T-helper 17 cell (primary cell): Measurements from ENCODE around the gene RCAN2. TPM values are rescaled to one million over a fixed set of nuclear protein-coding genes. Genes with fewer than 3 reads are reported as not detected.

Experiments used
- ATAC-seq: fragments of 150-1000 bp; cut with Tn5 transposase; 2 replicates; pipeline ENCODE4 v1.10.0; 2021; ENCODE audit warnings: mild to moderate bottlenecking, moderate library complexity
- DNase-seq, 3 donors: peaks; one replicate each; pipeline versions ENCODE4 v3.0.0 to v3.0.0-alpha.2; 2020 to 2021
- H3K9me3 ChIP-seq: one replicate; pipeline ENCODE4 v1.7.0; 2013; ENCODE audit warnings: low read length, mild to moderate bottlenecking; ENCODE audit not compliant: control insufficient read depth, poor library complexity, severe bottlenecking
- H3K27ac Mint-ChIP-seq: one replicate; pipeline ENCODE4 v1.8.0; 2022; ENCODE audit warnings: mild to moderate bottlenecking, moderate library complexity, mixed read lengths
- H3K27me3 Mint-ChIP-seq: one replicate; pipeline ENCODE4 v1.8.0; 2022; ENCODE audit warnings: mixed read lengths
- H3K36me3 Mint-ChIP-seq: one replicate; pipeline ENCODE4 v1.8.0; 2022; ENCODE audit warnings: low read depth, mixed read lengths
- H3K4me1 Mint-ChIP-seq: one replicate; pipeline ENCODE4 v1.8.0; 2022; ENCODE audit warnings: mild to moderate bottlenecking, mixed read lengths
- H3K4me3 Mint-ChIP-seq: one replicate; pipeline ENCODE4 v1.8.0; 2022; ENCODE audit warnings: mild to moderate bottlenecking, moderate library complexity, mixed read lengths
- total RNA-seq, 4 donors: library from RNA in 2 of 4; stranded (reverse) in 2 of 4; gene quantifications; one replicate each; pipeline ENCODE4 v1.2.3 and lab custom pipeline; 2022 to 2026

RCAN2 gene
- total RNA-seq, 2 donors from 2014 or later, result not detected

DNA sequence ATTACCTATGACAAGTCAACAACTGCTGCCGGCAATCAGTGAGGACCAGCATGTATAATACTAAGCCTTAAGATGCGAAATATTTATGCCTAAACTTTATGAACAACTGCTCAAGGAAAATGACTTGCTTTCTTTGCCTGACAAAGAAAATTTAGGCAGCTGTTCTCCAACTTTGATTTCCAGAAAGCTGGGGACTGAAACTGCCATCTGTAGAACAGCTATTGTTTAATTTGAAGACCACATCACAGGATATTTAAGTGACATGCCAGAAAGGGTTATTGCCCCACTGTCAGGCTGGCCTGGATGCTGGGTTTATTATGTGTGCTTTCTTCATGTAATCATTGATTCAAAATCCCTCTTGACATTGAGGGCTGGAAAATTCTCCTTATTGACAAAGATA lies 166.5 kb downstream of the RCAN2 start:
- peaks cover 8% of the 10 kb centered on the region for H3K4me1 Mint-ChIP-seq
- peaks cover 38% of the 10 kb centered on the region for H3K27me3 Mint-ChIP-seq
- DNase-seq (no peak), ATAC-seq (no peak)
- no peak overlapping the region for H3K27ac Mint-ChIP-seq
- no peak overlapping the region for H3K4me3 Mint-ChIP-seq
- no peaks in the 10 kb centered on the region for H3K36me3 Mint-ChIP-seq
- no peaks in the 10 kb centered on the region for H3K9me3 ChIP-seq

DNA sequence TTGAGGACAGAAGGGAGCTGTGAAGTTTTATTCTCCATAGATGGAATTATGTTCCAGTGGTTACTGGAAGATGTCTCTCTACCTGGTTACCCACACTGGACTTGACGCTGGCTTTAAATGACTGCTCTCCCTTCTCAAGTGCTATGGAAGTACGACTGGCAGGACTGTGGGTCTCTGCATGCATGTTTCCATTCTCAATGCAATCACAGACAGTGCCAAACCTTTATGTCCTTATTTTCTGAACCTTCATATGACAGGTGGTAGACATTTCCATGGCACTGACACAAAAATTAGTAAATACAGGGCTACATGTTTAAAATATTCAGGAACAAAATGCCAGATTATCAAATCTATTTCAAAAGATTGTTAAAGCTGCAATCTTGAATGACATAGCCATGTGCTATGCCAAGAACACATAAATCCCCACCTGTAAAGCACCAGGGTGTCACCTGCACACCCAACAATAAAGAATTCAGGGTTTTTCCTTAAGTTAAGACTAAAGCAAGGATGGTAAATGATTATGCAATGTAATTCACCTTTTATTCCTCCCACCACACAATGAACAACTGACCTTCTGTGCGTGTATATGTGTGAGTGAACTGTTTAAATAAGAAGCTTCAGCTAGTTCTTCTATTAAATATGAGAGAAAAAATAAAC lies 167.2 kb downstream of the RCAN2 start:
- no peaks in the 10 kb centered on the region for H3K9me3 ChIP-seq
- ATAC-seq (no peak), DNase-seq (no peak)
- Mint-ChIP-seq H3K4me3 (no peak overlapping the region), H3K36me3 (no peaks in the 10 kb centered on the region), H3K27ac (no peak overlapping the region), H3K27me3 (peaks cover 34% of the 10 kb centered on the region), H3K4me1 (peaks cover 8% of the 10 kb centered on the region)

DNA sequence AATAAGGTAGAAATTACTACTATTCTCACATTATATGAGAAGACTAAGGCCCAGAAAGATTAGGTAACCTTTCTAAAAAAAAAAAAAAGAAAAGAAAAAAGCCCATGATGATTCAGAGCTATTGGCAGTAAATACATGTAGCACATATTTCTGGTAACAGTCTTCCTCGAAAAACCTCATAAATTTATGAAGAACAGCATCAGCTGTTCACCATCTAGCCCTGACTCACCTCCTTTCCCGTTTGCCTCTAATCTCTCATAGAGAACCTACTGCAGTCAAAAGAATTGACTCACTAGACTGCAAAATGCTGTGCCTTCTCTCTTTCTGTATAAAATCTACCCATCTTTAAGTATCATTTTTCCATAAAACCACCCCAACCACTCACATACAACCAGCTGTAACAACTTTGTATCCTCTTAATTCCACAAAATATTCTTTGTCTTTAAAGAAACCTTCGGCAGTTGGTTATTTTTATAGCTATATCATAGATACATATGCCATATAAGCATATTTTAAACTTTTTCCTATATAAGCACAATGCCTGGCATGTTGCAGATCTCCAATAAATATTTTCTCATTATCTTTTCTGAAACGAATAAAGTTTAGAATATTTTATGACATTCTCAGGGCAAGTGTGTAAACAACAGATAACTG lies 167.8 kb downstream of the RCAN2 start:
- H3K9me3 ChIP-seq, result no peaks in the 10 kb centered on the region
- Mint-ChIP-seq H3K4me3 (no peak overlapping the region), H3K27ac (no peak overlapping the region), H3K27me3 (peaks cover 31% of the 10 kb centered on the region), H3K36me3 (no peaks in the 10 kb centered on the region), H3K4me1 (peaks cover 8% of the 10 kb centered on the region)
- DNase-seq, result no peak
- ATAC-seq, result no peak

DNA sequence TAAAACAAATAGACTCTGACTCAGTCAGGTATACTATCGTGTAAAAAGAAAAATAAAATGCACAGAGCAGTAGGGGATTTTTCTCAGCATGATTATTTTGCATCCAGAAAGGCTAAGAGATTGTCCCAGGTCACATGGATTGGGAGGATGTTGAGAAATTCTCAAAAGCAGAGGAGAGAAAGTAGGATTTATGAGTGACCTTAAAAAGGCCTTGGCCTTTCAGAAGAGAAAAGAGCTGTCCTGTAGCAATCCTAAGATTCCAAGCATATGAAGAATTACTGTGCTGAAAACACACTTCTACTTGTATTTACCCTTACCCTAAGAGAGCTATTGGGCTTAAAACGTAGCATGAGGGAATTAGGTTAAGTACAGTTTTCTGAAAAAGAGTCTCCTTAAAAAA lies 170.7 kb downstream of the RCAN2 start:
- Mint-ChIP-seq H3K27me3 (peaks cover 27% of the 10 kb centered on the region), H3K4me3 (no peak overlapping the region), H3K36me3 (no peaks in the 10 kb centered on the region), H3K27ac (no peak overlapping the region), H3K4me1 (peaks cover 2% of the 10 kb centered on the region)
- H3K9me3 ChIP-seq, result no peaks in the 10 kb centered on the region
- ATAC-seq (no peak), DNase-seq (no peak)

DNA sequence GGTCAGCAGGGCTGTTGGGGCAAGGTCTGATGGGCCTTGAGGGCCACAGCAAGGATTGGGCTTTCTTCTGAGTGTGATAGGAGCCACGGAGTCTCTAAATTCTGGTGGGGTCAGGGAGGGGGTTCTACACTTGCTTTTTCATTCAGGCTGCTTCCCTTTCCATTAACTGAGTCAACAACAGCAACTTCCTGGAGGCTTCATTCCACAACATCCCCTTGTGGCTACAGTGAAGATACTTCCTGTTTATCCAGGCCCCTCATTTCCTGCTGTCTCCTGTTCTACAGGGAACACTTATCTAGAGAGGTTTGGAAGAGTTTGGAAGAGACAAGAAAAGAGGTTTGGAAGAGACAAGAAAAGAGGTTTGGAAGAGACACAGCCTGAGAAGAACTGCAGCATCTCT lies 175.7 kb downstream of the RCAN2 start:
- Mint-ChIP-seq H3K36me3 (no peaks in the 10 kb centered on the region), H3K4me3 (no peak overlapping the region), H3K27me3 (peaks cover 4% of the 10 kb centered on the region), H3K27ac (no peak overlapping the region), H3K4me1 (no peaks in the 10 kb centered on the region)
- no peak for ATAC-seq
- no peak for DNase-seq
- H3K9me3 ChIP-seq, result no peaks in the 10 kb centered on the region

DNA sequence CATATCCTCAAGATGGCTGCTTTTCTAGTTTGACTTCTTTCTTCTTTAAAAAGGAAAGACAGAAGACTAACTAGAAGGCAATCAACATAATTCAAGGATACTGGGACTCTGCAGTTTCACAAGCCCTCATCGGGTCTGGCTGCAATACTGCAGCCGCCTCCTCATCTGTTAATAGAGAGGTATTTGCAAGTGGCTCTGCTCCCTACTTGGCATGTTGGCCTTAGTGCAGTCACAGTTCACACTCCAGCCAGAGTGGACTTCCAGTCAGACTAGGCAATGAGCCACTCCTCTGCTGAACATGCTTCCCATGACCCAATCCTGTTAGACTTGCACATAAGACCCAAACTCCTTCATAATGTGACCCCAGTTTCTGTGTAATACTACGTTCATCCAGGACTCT lies 178.6 kb downstream of the RCAN2 start:
- no peaks in the 10 kb centered on the region for H3K4me1 Mint-ChIP-seq
- H3K36me3 Mint-ChIP-seq, result no peaks in the 10 kb centered on the region
- H3K27ac Mint-ChIP-seq, result no peak overlapping the region
- H3K4me3 Mint-ChIP-seq, result no peak overlapping the region
- DNase-seq (no peak), ATAC-seq (no peak)
- H3K27me3 Mint-ChIP-seq, result peaks cover 21% of the 10 kb centered on the region
- H3K9me3 ChIP-seq, result no peaks in the 10 kb centered on the region

DNA sequence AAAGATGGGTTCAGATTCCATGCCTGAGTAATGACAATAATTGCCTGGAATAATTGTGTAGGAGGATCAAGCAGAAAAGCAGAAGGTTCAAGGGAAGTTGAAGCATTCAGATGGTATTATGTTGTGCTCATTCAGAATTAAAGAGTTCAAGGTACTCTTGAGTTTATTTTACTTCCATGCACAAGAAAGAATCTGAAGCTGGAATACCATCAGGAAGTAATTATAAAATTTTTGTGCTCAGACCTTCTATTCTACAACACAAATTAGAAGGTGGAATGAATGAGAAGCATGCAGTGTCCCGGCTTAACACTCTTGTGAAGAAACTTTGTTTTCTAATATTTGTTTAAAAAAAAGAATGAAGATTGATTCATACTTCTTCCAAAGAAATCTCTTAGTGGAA lies 181.1 kb downstream of the RCAN2 start:
- DNase-seq (no peak), ATAC-seq (no peak)
- no peaks in the 10 kb centered on the region for H3K4me1 Mint-ChIP-seq
- H3K4me3 Mint-ChIP-seq, result no peak overlapping the region
- no peak overlapping the region for H3K27ac Mint-ChIP-seq
- no peaks in the 10 kb centered on the region for H3K36me3 Mint-ChIP-seq
- peaks cover 31% of the 10 kb centered on the region for H3K27me3 Mint-ChIP-seq
- no peaks in the 10 kb centered on the region for H3K9me3 ChIP-seq

DNA sequence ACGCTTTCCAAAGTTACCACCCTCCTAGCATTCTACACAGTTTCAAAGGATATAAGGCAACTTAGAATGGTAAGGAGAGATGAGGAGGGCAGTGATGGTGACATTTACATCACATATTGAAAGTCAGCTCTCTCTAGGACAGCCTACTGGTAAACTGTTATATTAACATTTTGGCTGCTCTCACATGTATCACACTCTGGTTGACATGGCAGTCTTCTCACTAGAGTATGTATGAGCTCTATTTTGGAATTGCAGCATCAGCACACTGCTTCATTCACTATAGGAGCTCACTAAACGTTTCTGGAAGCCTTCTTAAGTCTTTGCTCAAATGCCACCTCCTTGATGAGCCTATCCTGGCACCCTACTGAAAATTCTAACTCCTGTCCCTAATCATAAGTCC lies 184.8 kb downstream of the RCAN2 start:
- DNase-seq (no peak), ATAC-seq (no peak)
- H3K27ac Mint-ChIP-seq, result no peak overlapping the region
- no peaks in the 10 kb centered on the region for H3K9me3 ChIP-seq
- peaks cover 34% of the 10 kb centered on the region for H3K27me3 Mint-ChIP-seq
- H3K4me3 Mint-ChIP-seq, result no peak overlapping the region
- H3K4me1 Mint-ChIP-seq, result no peaks in the 10 kb centered on the region
- no peaks in the 10 kb centered on the region for H3K36me3 Mint-ChIP-seq

DNA sequence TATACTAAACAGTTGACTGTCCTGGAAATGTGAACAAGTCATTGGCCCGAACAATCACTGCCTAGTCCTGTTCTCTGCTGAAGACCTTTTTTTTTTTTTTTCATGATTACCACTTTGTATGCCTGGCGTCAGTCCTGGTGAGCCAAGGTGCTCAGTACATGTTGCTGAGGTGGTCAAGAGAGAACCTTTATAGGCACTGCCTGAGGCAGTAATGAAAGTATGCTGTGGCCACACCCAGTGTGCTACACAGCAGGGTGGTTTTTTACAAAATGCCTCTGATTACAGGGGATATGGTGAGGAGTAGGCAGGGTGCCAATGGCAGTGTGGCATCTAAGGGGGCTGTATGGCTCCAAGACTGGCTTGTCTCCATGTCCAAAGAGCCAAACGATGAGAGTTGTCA lies 185.4 kb downstream of the RCAN2 start:
- DNase-seq (no peak), ATAC-seq (no peak)
- H3K4me3 Mint-ChIP-seq, result no peak overlapping the region
- no peaks in the 10 kb centered on the region for H3K36me3 Mint-ChIP-seq
- H3K9me3 ChIP-seq, result no peaks in the 10 kb centered on the region
- no peak overlapping the region for H3K27ac Mint-ChIP-seq
- H3K27me3 Mint-ChIP-seq, result peaks cover 34% of the 10 kb centered on the region
- no peaks in the 10 kb centered on the region for H3K4me1 Mint-ChIP-seq

DNA sequence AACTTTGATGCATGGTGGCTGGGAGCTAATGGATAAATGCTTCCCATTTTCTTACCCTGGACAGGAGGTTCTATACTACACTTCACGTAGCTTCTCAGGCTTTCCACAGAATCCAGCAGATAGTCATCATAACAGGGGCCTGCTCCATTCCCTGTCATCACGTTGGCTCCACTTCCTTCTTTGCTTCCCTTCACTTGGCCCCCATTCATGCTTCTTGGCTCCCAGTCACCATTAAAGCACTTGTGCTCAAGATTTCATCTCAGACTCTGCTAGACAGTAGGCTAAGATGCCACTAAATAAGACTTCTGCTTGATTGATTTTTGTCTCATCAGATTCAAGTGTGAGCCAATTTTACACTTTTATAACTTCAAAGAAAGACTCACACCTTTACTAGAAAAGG lies 186.0 kb downstream of the RCAN2 start:
- no peak overlapping the region for H3K27ac Mint-ChIP-seq
- H3K9me3 ChIP-seq, result no peaks in the 10 kb centered on the region
- H3K4me3 Mint-ChIP-seq, result no peak overlapping the region
- no peak for ATAC-seq
- no peak for DNase-seq
- H3K27me3 Mint-ChIP-seq, result peaks cover 34% of the 10 kb centered on the region
- H3K36me3 Mint-ChIP-seq, result no peaks in the 10 kb centered on the region
- H3K4me1 Mint-ChIP-seq, result no peaks in the 10 kb centered on the region

DNA sequence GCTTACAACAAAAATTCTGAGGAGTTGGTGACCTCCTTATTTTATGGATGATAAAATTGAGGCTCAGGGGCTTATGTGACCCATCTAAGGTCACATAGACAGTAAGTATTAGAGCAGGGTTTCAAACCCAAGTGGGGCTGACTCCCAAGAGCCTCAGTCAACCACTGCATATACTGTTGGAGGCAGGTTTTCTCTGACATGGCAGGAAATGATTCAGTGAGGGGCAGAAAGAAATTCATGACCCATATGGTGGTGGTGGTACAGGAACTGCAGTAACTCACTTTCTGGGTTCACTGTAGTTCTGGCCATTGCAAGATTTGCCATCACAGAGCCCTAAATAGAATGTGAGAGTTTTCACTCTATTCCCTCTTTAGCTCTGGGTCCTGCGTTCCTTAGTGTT lies 188.4 kb downstream of the RCAN2 start:
- no peaks in the 10 kb centered on the region for H3K4me1 Mint-ChIP-seq
- DNase-seq (no peak), ATAC-seq (no peak)
- no peak overlapping the region for H3K27ac Mint-ChIP-seq
- H3K4me3 Mint-ChIP-seq, result no peak overlapping the region
- no peaks in the 10 kb centered on the region for H3K36me3 Mint-ChIP-seq
- H3K27me3 Mint-ChIP-seq, result peaks cover 17% of the 10 kb centered on the region
- no peaks in the 10 kb centered on the region for H3K9me3 ChIP-seq

DNA sequence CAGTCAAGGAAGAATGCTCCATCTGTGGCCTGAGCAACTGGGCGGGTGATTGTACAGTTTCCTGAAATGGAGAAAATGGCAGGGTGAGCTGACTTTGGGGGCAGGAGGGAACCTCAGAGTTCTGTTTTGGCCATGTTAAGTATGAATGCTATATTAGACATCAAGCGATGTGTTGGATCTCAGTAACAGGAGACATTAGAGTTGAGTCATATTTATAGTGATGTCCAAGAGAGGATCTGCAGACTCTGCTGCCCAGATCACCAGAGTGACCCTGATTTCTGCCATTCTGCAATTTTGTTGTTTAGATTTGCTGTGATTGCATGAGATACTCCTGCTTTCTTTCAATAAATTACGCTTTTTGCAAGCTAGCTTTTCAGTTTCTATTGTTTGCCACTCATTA lies 189.1 kb downstream of the RCAN2 start:
- DNase-seq (no peak), ATAC-seq (no peak)
- no peak overlapping the region for H3K27ac Mint-ChIP-seq
- H3K9me3 ChIP-seq, result no peaks in the 10 kb centered on the region
- no peaks in the 10 kb centered on the region for H3K36me3 Mint-ChIP-seq
- H3K4me1 Mint-ChIP-seq, result no peaks in the 10 kb centered on the region
- H3K27me3 Mint-ChIP-seq, result peaks cover 17% of the 10 kb centered on the region
- no peak overlapping the region for H3K4me3 Mint-ChIP-seq

DNA sequence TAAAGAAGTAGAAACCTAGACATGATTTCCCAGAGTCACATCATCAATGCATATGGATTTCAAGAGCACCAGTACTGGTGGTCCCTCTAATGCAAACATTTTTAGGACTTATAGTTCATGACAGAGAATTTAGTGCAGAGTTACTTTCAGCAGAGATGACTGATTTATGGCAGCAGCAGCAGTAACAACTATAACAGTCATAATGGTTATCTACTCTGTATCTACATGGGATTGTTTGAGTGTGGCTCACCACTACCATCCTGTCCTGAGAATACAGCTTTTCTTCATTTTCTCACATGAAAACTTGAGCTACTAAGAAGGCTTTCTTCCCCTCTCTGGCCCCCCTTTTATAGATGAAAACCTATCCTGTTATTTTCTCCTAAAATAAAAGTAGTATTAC lies 192.0 kb downstream of the RCAN2 start:
- no peaks in the 10 kb centered on the region for H3K4me1 Mint-ChIP-seq
- H3K27ac Mint-ChIP-seq, result no peak overlapping the region
- ATAC-seq (no peak), DNase-seq (no peak)
- no peak overlapping the region for H3K4me3 Mint-ChIP-seq
- peaks cover 16% of the 10 kb centered on the region for H3K27me3 Mint-ChIP-seq
- H3K36me3 Mint-ChIP-seq, result peaks cover 7% of the 10 kb centered on the region
- no peaks in the 10 kb centered on the region for H3K9me3 ChIP-seq

DNA sequence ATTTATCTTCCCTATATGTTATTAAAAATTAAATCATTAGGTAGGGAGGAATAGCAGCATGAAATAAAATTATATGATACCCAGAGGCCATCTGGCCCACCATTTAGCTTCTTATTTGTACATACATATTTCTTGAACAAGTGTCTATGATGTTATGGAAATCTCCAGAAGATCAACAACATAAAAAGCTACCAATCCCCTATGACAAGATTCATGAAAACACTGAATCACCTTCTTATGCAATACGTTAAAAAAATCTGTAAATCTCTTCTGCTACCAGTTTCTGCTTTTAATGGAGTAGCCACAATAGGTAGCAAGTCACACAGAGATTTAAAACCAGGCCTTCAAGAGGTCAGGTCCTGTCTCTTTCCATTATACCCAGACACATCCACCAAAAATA lies 194.7 kb downstream of the RCAN2 start:
- Mint-ChIP-seq H3K4me3 (no peak overlapping the region), H3K4me1 (no peaks in the 10 kb centered on the region), H3K27ac (no peak overlapping the region), H3K27me3 (peaks cover 23% of the 10 kb centered on the region), H3K36me3 (peaks cover 7% of the 10 kb centered on the region)
- DNase-seq (no peak), ATAC-seq (no peak)
- H3K9me3 ChIP-seq, result no peaks in the 10 kb centered on the region
